ENCODE measurements around the gene RPL22.

The RPL22 gene

GRCh38 chr1:6210591-6211355 lies 11.4 kb upstream of the RPL22 start:
- TF ChIP-seq POLR2AphosphoS5 (IDR thresholded peaks at IDR 0.05; ENCODE audit: low read depth, low read length) (no peak), SIN3A (IDR thresholded peaks at IDR 0.05; ENCODE audit: borderline replicate concordance, insufficient read depth, low read length) (no peak), FOXP2 (optimal IDR thresholded peaks at IDR 0.05; ENCODE audit: borderline replicate concordance, extremely low read depth, extremely low read length, insufficient read depth) (no peak), TAF1 (IDR thresholded peaks at IDR 0.05; ENCODE audit: borderline replicate concordance, insufficient read depth, low read length) (no peak), REST (IDR thresholded peaks at IDR 0.05; ENCODE audit: insufficient read depth in 1 of 2, low read depth in 2 of 2, low read length in 2 of 2) (no peak)

GRCh38 chr1:6209661-6210580 lies 10.5 kb upstream of the RPL22 start:
- TF ChIP-seq POLR2AphosphoS5 (IDR thresholded peaks at IDR 0.05; ENCODE audit: low read depth, low read length) (no peak), SIN3A (IDR thresholded peaks at IDR 0.05; ENCODE audit: borderline replicate concordance, insufficient read depth, low read length) (no peak), FOXP2 (optimal IDR thresholded peaks at IDR 0.05; ENCODE audit: borderline replicate concordance, extremely low read depth, extremely low read length, insufficient read depth) (no peak), REST (IDR thresholded peaks at IDR 0.05; ENCODE audit: insufficient read depth in 1 of 2, low read depth in 2 of 2, low read length in 2 of 2) (no peak), TAF1 (IDR thresholded peaks at IDR 0.05; ENCODE audit: borderline replicate concordance, insufficient read depth, low read length) (no peak)

GRCh38 chr1:6208723-6209660 lies 9.6 kb upstream of the RPL22 start:
- TF ChIP-seq FOXP2 (optimal IDR thresholded peaks at IDR 0.05; ENCODE audit: borderline replicate concordance, extremely low read depth, extremely low read length, insufficient read depth) (peak; percentile 82), SIN3A (IDR thresholded peaks at IDR 0.05; ENCODE audit: borderline replicate concordance, insufficient read depth, low read length) (peak; percentile 81; the same call in 1 of the 2 replicates), POLR2AphosphoS5 (IDR thresholded peaks at IDR 0.05; ENCODE audit: low read depth, low read length) (peak; percentile 45; the same call in 1 of the 2 replicates), TAF1 (IDR thresholded peaks at IDR 0.05; ENCODE audit: borderline replicate concordance, insufficient read depth, low read length) (peak; percentile 23; the same call in 1 of the 2 replicates), REST (IDR thresholded peaks at IDR 0.05; ENCODE audit: insufficient read depth in 1 of 2, low read depth in 2 of 2, low read length in 2 of 2) (peak; percentile 18 to 53; a peak in 1 of 4 replicates)

- no peak for TF ChIP-seq TAF1 (IDR thresholded peaks at IDR 0.05; ENCODE audit: borderline replicate concordance, insufficient read depth, low read length)
- TF ChIP-seq REST (IDR thresholded peaks at IDR 0.05; ENCODE audit: insufficient read depth in 1 of 2, low read depth in 2 of 2, low read length in 2 of 2): no peak
- no peak for TF ChIP-seq POLR2AphosphoS5 (IDR thresholded peaks at IDR 0.05; ENCODE audit: low read depth, low read length)
- no peak for TF ChIP-seq SIN3A (IDR thresholded peaks at IDR 0.05; ENCODE audit: borderline replicate concordance, insufficient read depth, low read length)
- no peak for TF ChIP-seq FOXP2 (optimal IDR thresholded peaks at IDR 0.05; ENCODE audit: borderline replicate concordance, extremely low read depth, extremely low read length, insufficient read depth)
Measured at GRCh38 chr1:6207921-6208320, 8.5 kb upstream of the RPL22 start.

Data from PFSK-1 (cell line).